Neuronal stem cell (in vitro differentiated cells): Measurements from ENCODE around the gene FAM185A.
"Not testable (repeated sequence)": the region's sequence is repeated elsewhere in the genome, so short reads cannot be mapped to it uniquely, and the experiment has no call there.

Source experiments
- DNase-seq: peaks from one replicate; pipeline ENCODE4 v3.0.0-alpha.2; 2013; ENCODE audit warnings: low spot score
- H2AFZ ChIP-seq: one replicate; pipeline ENCODE4 v1.6.1; 2013; ENCODE audit warnings: mild to moderate bottlenecking, low read length, inconsistent platforms
- H2AK5ac ChIP-seq: 2 replicates; pipeline ENCODE4 v1.6.1; 2013; ENCODE audit warnings: low read depth, mild to moderate bottlenecking, inconsistent platforms, low read length, moderate library complexity, mixed read lengths
- H2BK120ac ChIP-seq: 2 replicates; pipeline ENCODE4 v1.6.1; 2013; ENCODE audit warnings: low read depth, mild to moderate bottlenecking, inconsistent platforms, low read length, moderate library complexity, mixed read lengths
- H2BK12ac ChIP-seq: one replicate; pipeline ENCODE4 v1.6.1; 2013; ENCODE audit warnings: low read length, inconsistent platforms
- H2BK15ac ChIP-seq: 2 replicates; pipeline ENCODE4 v1.6.1; 2013; ENCODE audit warnings: mild to moderate bottlenecking, low read length, inconsistent platforms, mixed read lengths
- H2BK5ac ChIP-seq: one replicate; pipeline ENCODE4 v1.6.1; 2013; ENCODE audit warnings: inconsistent platforms, mild to moderate bottlenecking, low read length, moderate library complexity
- H3K14ac ChIP-seq: one replicate; pipeline ENCODE4 v1.6.1; 2013; ENCODE audit warnings: low read length, inconsistent platforms
- H3K18ac ChIP-seq: 2 replicates; pipeline ENCODE4 v1.6.1; 2013; ENCODE audit warnings: low read length, inconsistent platforms
- H3K23ac ChIP-seq: 2 replicates; pipeline ENCODE4 v1.6.1; 2013; ENCODE audit warnings: low read depth, mild to moderate bottlenecking, mixed read lengths, low read length, inconsistent platforms; ENCODE audit not compliant: poor library complexity
- H3K27ac ChIP-seq: replicated peaks from 3 replicates; pipeline ENCODE4 v1.5.1; 2013; ENCODE audit warnings: low read length, inconsistent platforms
- H3K27me3 ChIP-seq, 3 experiments: 2 replicates each; pipeline ENCODE4 v1.6.1; 2013; ENCODE audit warnings: low read length in 3 of 3, mild to moderate bottlenecking in 2 of 3, inconsistent platforms in 1 of 3, low read depth in 1 of 3, mixed read lengths in 1 of 3, moderate library complexity in 1 of 3; ENCODE audit not compliant: control insufficient read depth in 3 of 3, insufficient read depth in 3 of 3
- H3K36me3 ChIP-seq, 2 donors: replicated peaks in 1 of 2; 2 replicates each; pipeline ENCODE4 v1.6.1; 2013; ENCODE audit warnings: low read length in 2 of 2; ENCODE audit not compliant: control insufficient read depth in 2 of 2, insufficient read depth in 2 of 2
- H3K4ac ChIP-seq: 2 replicates; pipeline ENCODE4 v1.6.1; 2013; ENCODE audit warnings: inconsistent platforms, mild to moderate bottlenecking, low read length, moderate library complexity
- H3K4me1 ChIP-seq, 2 donors: 1 replicate in 1 of 2; 2 replicates in 1 of 2; pipeline ENCODE4 v1.6.1; 2013; ENCODE audit warnings: low read length in 2 of 2, low read depth in 1 of 2; ENCODE audit not compliant: control insufficient read depth in 2 of 2, insufficient read depth in 1 of 2
- H3K4me2 ChIP-seq: one replicate; pipeline ENCODE4 v1.6.1; 2013; ENCODE audit warnings: mild to moderate bottlenecking, low read length, inconsistent platforms; ENCODE audit not compliant: insufficient read depth, poor library complexity, severe bottlenecking
- H3K4me3 ChIP-seq, 2 donors: 2 replicates each; pipeline ENCODE4 v1.5.1; 2013; ENCODE audit warnings: low read length in 2 of 2, mild to moderate bottlenecking in 2 of 2, inconsistent platforms in 1 of 2, moderate library complexity in 1 of 2
- H3K79me1 ChIP-seq: one replicate; pipeline ENCODE4 v1.6.1; 2013; ENCODE audit warnings: low read depth, mild to moderate bottlenecking, inconsistent platforms, low read length, moderate library complexity
- H3K9ac ChIP-seq: one replicate; pipeline ENCODE4 v1.6.1; 2013; ENCODE audit warnings: mild to moderate bottlenecking, low read depth, low read length, inconsistent platforms; ENCODE audit not compliant: poor library complexity
- H3K9me3 ChIP-seq, 2 donors: replicated peaks in 1 of 2; 2 replicates each; pipeline versions ENCODE3 to v1.6.1; 2013; ENCODE audit warnings: low read length in 2 of 2, mild to moderate bottlenecking in 2 of 2, inconsistent platforms in 1 of 2, low read depth in 1 of 2, mixed read lengths in 1 of 2, moderate library complexity in 1 of 2; ENCODE audit not compliant: control insufficient read depth in 2 of 2, insufficient read depth in 1 of 2
- H4K8ac ChIP-seq: one replicate; pipeline ENCODE4 v1.6.1; 2013; ENCODE audit warnings: low read depth, mild to moderate bottlenecking, inconsistent platforms, low read length, moderate library complexity
- H4K91ac ChIP-seq: one replicate; pipeline ENCODE4 v1.6.1; 2013; ENCODE audit warnings: low read length, low read depth, mild to moderate bottlenecking, inconsistent platforms; ENCODE audit not compliant: poor library complexity
- WGBS, 2 donors: extraction: QIAGEN DNeasy Blood & Tissue Kit; methylation state at CpG; one replicate each; pipeline ENCODE4 v1.1.7; 2013; ENCODE audit warnings: missing lambda C conversion rate in 2 of 2, mixed read lengths in 1 of 2; ENCODE audit not compliant: insufficient read length in 2 of 2, insufficient replicate concordance in 1 of 2; ENCODE audit errors: extremely low coverage in 2 of 2; 5-methylcytosine and 5-hydroxymethylcytosine counted together

Gene FAM185A

GRCh38 chr7:102715718-102716117 is 33.1 kb upstream of the FAM185A start:
- not testable (repeated sequence) for H3K27me3 ChIP-seq, H4K91ac ChIP-seq, H3K4me3 ChIP-seq, H3K9me3 ChIP-seq, H2BK5ac ChIP-seq, H3K4ac ChIP-seq, H4K8ac ChIP-seq, H2AK5ac ChIP-seq, H3K79me1 ChIP-seq, H3K9ac ChIP-seq, H2BK12ac ChIP-seq, H3K18ac ChIP-seq, H3K4me1 ChIP-seq, H3K36me3 ChIP-seq, H2BK15ac ChIP-seq, H3K27ac ChIP-seq, H2BK120ac ChIP-seq, H3K23ac ChIP-seq, H3K4me2 ChIP-seq, H3K14ac ChIP-seq
- DNase-seq: peak; percentile 1
- H2AFZ ChIP-seq: peak overlapping the region; percentile 45
- WGBS, 2 donors: no CpG with 5 or more reads among the region's 3 CpGs

DNA sequence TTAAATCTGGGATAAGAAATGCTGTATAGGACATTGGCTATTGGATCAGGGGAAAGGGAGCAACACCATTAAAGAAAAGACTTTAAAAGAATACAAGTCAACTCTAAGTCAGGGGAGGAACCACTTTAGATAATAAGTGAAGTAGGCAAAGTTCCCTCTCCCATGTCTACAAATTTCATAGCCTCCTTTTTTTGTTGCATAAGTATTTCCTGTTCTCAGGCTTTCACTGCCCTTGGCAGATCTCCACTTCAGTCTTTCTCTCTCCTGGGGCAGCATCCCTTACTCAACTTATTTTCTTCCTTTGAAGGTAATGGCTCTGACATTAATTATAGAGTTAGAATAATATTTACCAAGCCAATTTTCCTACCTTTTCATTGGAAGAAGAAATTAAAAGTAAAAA is 30.3 kb upstream of the FAM185A start:
- DNase-seq, H2BK15ac ChIP-seq, H3K4ac ChIP-seq, H2AK5ac ChIP-seq, H3K23ac ChIP-seq, H3K4me2 ChIP-seq, H4K8ac ChIP-seq, H2BK120ac ChIP-seq, H3K4me3 ChIP-seq, H3K36me3 ChIP-seq, H3K79me1 ChIP-seq, H3K27ac ChIP-seq, H3K9me3 ChIP-seq, H3K14ac ChIP-seq, H3K9ac ChIP-seq, H2BK5ac ChIP-seq, H2BK12ac ChIP-seq, H4K91ac ChIP-seq, H3K4me1 ChIP-seq, H2AFZ ChIP-seq, H3K18ac ChIP-seq, H3K27me3 ChIP-seq: not testable (repeated sequence)

DNA sequence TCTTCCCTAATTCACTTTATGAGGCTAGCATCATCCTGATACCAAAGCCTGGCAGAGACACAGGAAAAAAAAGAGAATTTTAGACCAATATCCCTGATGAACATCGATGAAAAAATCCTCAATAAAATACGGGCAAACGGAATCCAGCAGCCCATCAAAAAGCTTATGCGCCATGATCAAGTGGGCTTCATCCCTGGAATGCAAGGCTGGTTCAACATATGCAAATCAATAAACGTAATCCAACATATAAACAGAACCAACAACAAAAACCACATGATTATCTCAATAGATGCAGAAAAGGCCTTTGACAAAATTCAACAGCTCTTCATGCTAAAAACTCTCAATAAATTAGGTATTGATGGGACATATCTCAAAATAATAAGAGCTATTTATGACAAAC is 22.6 kb upstream of the FAM185A start:
- not testable (repeated sequence) for H3K4me3 ChIP-seq

GRCh38 chr7:102729670-102730069 is 19.1 kb upstream of the FAM185A start:
- no CpG with 5 or more reads among the region's 2 CpGs for WGBS, 2 donors
- H3K18ac ChIP-seq, H3K4me2 ChIP-seq, H4K91ac ChIP-seq, H3K79me1 ChIP-seq, H3K4me3 ChIP-seq, H3K4ac ChIP-seq, H2AFZ ChIP-seq, H3K9ac ChIP-seq, H2BK120ac ChIP-seq, H2AK5ac ChIP-seq, H2BK15ac ChIP-seq, H3K9me3 ChIP-seq, H3K36me3 ChIP-seq, H3K27me3 ChIP-seq, H2BK5ac ChIP-seq, DNase-seq, H3K14ac ChIP-seq, H3K23ac ChIP-seq, H3K27ac ChIP-seq, H3K4me1 ChIP-seq, H2BK12ac ChIP-seq, H4K8ac ChIP-seq: not testable (repeated sequence)

More for the DNA sequence above, 22.6 kb upstream of the FAM185A start:
- not testable (repeated sequence) for H4K91ac ChIP-seq, H3K9me3 ChIP-seq, H3K4ac ChIP-seq, H3K79me1 ChIP-seq, H2BK15ac ChIP-seq, H2BK12ac ChIP-seq, H3K18ac ChIP-seq, H3K4me1 ChIP-seq, H3K14ac ChIP-seq, H4K8ac ChIP-seq, H2AK5ac ChIP-seq, H3K23ac ChIP-seq, H2AFZ ChIP-seq, H2BK5ac ChIP-seq, H3K27ac ChIP-seq, H3K9ac ChIP-seq, H3K4me2 ChIP-seq, DNase-seq, H3K36me3 ChIP-seq, H2BK120ac ChIP-seq, H3K27me3 ChIP-seq
- WGBS, 2 donors: no CpG with 5 or more reads among the region's 5 CpGs
